22Rv1 (cell line): ENCODE data around the gene ALG1.

ENCODE experiments used
- CTCF ChIP-seq: fragments of 450-650 bp; IDR thresholded peaks from 2 replicates; pipeline ENCODE4 v1.5.1; 2017; ENCODE audit warnings: mild to moderate bottlenecking
- ZFX ChIP-seq: fragments of 450-650 bp; IDR thresholded peaks from 2 replicates; pipeline ENCODE4 v1.6.1; 2017; ENCODE audit warnings: antibody characterized with exemption, borderline replicate concordance

- TF ChIP-seq CTCF (no peak), ZFX (no peak)
Observed at GRCh38 chr16:5066511-5066910, 5.1 kb upstream of the ALG1 start.
